OCI-LY3 (cell line): Measurements from ENCODE around the gene WDR4.

ENCODE experiments used
- CTCF ChIP-seq: fragments of 200-600, 300-600 bp; sonication (generic); IDR thresholded peaks from 2 replicates; pipeline ENCODE4 v1.5.1; 2014; ENCODE audit warnings: antibody characterized with exemption, low read length, low read depth
- EZH2phosphoT487 ChIP-seq: fragments of 200-600 bp; shearing (Covaris generic); IDR thresholded peaks from 2 replicates; pipeline ENCODE4 v1.6.1; 2018; ENCODE audit warnings: antibody characterized with exemption, mixed run types, low read depth

- TF ChIP-seq CTCF (no peak), EZH2phosphoT487 (no peak)
Observed at GRCh38 chr21:42806509-42807140, 72.7 kb downstream of the WDR4 start.
